ENCODE results near the gene UBE2H.
"Not testable (repeated sequence)": the region's sequence is repeated elsewhere in the genome, so short reads cannot be mapped to it uniquely, and the experiment has no call there.

UBE2H gene

DNA sequence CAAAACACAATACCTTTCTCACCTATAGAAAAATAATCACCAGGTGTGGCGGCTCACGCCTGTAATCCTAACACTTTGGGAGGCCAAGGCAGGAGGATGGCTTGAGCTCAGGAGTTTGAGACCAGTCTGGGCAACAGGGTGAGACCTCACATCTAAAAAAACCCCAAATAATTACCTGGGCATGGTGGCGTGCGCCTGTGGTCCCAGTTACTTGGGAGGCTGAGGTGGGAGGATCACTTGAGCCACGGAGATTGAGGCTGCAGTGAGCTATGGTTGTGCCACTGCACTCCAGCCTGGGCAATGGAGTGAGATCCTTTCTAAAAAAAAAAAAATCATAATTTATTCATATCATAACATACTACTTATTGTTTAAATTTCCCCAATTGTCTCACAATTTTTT, 129.6 kb downstream of the UBE2H start:
- DNase-seq (ENCODE audit: low read depth in 2 of 2): not testable (repeated sequence)

DNA sequence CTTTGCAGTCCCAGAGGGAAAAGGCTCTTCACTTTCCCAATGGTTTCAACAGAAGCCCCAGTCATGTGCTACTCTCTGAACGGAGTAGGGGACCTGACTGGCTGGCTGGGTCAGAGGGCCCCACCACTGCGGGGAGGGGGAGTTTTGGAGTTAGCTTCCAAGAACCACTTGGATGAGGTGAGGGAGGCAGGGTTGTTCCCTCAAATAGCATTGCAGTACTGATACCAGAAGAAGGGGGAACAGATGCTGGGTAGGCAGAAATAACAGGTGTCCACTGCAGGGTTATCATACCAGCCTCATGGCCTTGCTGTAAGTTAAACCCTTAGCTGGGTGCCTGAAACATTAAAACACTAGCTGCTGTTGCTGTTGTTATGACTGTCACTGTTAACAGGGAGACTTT, 131.3 kb downstream of the UBE2H start:
- no peak for DNase-seq (ENCODE audit: low read depth in 2 of 2)

DNA sequence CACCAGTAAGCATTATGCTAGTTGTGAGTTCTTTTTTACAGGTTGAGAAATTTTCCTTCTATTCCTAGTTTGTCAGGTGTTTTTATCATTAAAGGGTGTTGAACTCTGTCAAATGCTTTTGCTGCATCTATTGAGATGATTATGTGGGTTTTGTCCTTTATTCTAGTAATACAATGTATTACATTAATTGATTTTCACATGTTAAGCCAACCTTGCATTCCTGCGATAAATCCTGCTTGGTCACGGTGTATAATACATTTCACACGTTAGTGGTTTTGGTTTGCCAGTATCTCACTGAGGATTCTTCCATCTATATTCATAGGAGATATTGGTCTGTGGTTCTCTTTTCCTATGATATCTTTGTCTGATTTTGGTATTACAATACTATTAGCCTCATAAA, 136.0 kb downstream of the UBE2H start:
- no peak for DNase-seq (ENCODE audit: low read depth in 2 of 2)

DNA sequence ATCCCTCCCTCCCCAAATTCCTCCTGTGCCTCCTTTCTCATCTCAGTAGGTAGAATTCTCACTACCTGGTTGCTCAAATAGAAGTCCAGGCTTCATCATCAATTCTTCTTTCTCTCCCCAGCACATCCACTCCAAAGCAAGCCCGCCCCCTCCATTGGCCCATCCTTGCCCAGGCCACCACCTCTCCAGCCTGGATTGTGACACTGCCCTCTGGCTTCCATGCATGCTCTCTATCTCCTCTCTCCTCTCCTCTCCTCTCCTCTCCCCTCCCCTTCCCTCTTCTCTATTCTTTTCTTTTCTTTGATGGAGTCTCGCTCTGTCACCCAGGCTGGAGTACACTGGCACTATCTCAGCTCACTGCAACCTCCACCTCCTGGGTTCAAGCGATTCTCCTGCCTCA, 144.9 kb downstream of the UBE2H start:
- no peak for DNase-seq (ENCODE audit: low read depth in 2 of 2)

DNA sequence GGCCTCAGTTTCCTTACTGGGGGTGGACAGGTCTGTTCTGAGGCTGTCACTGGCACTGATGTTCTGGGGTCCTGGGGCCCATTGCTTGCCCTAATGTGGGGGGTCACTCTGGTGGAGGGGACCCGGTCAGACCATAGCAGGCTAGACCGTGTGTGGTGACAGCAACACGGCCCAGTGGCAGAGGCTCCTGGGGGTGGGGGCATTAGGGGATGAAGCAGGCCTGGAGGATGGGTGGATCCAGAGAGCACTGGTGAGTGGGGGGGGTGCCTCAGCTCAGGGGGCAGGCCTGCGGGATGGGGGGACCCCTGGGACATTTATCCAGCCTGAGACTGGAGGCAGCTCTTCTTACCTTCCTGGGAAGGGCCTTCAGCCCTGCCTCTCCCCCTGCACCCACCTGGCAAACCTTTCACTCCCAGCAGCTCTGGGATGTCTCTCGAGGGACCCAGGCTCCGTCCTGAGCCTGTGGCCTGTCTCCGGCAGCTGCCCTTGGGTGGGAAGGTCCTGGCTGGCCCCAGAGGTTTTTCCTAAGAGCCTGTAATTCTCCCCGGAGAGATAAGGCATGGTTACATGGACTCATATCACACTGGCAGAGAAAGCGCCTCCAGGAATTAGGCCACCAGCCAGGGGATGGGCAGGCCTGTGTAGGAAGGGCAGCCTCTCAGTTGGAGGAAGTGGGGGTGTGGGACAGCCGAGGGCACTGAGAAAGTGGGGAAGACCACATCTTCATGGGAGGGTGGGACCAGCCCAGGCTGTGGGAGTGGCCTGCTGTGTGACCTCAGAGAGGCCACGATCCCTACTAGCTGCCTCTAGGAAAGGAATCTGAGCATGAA, 147.7 kb downstream of the UBE2H start:
- no peak for DNase-seq (ENCODE audit: low read depth in 2 of 2)

DNA sequence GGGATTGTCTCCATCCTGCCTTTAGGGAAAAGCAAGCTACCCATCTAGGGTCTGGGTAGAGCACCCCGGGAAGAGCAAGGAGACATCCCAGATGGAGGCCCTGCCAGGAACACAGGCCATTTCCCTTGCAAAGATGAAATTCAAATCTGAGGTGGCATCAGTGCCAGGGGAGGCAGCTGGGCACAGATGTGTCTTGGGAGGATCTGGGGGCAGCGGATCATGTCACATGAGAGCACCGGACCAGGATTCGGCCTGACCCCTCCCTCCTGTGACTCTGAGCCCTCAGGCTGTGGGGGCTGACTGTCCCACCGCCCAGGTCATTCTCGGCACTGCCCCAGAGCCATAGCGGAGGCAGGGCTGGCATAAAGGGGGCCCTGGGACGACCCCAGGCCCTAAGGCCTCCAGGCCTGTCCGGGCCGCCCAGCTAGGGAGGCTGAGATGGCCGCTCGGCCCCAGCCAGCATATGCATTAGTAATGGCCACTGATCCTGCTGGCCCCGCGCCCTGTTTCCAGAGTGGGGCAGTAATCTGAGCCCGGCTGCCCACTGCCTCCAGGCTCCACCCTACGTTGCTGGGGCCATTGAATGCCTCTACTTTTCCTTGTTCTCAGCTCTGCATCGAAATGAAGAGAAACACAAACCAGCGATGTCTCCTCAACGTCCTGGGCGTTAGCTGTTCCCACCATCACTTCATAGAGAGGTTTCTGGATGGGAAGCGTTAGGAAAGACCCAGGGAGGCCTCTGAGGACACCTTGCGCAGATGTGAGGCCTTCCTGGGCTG, 148.5 kb downstream of the UBE2H start:
- no peak for DNase-seq (ENCODE audit: low read depth in 2 of 2)

DNA sequence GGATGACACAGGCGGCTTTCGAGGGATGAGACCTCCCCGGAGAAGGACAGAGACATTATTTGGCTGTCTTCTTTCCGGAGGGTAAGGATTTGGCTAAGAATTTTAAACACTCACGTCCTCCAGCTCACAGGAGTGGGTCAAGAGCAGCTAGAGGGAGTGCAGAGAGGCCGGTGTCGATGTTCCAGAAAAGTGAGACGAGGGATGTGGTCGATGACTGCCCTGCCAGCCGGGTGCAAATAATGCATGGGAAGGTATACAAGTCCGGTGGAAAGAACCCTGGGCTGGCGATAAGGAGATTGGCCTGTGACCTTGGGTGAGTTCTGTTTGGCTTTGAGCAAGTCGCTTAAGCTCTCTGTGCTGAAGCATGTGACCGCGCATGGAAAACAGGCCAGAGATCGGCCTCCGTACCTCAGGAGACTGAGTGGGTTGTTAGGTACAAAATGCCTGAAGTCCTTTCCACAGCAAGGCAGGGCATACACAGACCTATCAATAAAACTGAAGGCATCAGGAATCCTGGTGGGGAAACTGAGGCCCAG, 149.1 kb downstream of the UBE2H start:
- no peak for DNase-seq (ENCODE audit: low read depth in 2 of 2)

DNA sequence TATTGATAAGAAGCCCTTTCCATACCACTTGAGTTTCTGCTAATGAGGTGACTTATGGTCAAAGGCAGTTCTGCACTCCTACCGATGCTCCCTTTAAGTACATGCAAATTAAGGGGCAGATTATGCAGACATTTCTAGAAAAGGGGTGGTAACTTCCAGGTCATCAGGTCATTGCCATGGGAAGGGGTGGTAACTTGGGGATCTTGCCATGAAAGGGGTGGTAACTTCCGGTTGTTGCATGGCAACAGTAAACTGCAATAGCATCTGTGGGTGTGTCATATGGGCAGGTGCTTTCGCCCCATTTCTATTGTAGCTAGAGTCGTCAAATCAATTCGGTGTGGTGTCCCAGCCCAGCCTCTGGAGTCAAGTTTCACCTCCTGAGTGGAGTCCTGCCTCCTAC, 150.9 kb downstream of the UBE2H start:
- DNase-seq (ENCODE audit: low read depth in 2 of 2): no peak

DNA sequence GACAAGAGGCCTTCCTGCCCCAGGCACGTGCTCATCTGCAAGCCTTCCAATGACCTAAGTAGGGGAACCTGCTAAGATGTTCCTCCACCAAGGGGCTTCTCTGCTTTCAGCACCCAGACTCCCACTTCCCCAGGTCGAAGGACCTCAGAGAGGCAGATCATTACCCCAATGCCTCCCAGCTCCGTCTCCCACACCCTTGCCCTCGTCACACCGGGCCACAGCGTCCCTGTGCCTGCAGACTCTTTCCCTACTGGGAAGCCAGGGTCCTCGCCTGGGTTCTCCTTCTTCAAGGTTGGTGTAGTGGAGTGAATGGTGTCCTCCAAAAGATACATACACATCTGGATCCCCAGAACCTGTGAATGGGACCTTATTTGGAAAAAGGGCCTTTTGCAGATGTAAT, 151.9 kb downstream of the UBE2H start:
- DNase-seq (ENCODE audit: low read depth in 2 of 2): no peak

DNA sequence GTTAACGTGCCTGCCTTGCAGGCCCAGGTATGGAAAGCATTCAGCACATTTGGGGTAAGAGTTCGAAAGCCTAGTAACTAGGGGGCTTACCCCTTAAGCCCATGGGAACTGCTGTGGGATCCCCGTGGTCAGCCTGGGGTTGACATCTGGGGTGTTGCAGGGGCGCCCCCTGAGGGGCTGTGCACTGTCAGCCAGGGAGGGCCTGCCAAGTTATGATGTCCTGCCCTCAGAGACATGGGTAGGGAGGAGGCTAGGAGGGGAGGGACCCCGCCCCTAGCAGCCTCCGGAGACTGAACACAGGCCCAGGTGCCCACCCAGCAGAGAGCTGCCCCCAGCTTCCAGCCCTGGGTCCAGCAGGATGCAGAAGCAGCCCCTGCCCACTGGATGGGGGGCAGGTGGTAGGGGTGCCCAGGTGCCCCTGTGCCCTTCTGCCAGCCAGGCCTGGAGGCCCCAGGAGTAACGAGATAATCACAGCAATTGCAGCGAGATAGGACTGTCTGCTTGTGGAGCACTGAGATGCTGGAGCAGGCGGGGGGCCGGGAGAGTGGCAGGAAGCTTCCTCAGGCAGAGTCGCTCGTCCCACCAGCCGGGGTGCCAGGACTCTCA, 153.3 kb downstream of the UBE2H start:
- DNase-seq (ENCODE audit: low read depth in 2 of 2): no peak

DNA sequence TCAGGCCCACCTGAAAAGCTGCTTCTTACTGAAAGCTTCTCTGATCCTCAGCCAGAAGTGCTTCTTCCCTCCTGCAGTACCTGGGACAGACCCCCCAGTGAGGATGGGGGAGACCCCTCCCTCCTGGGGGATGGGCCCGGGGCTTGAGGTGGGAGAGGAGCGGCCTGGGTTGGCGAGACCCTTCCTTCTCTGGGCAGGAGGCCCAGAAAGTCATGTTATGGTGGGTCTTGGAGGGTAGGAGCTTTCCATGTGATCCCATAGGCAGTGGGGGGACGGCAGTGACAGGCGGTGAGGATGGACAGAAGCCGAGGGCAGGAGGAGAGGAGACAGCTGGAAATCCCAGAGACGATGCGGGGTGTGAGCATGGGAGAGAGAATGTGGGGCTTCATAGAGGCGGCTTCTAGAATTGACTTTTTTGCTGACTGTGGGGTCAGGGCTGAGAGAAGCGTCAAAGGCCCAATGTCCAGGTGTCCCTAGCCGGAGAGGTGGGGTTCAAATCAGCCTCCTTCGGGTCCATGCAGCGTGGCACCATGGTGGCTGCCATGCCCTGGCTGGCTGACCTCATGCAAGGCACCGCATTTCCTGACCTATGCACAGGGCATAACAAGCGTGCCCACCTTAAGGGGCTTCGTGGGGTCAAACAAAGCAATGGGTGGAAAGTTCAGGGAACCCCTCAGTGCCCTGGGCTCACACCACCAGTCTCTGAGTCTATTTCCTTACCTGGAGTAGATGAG, 154.0 kb downstream of the UBE2H start:
- DNase-seq (ENCODE audit: low read depth in 2 of 2): no peak

DNA sequence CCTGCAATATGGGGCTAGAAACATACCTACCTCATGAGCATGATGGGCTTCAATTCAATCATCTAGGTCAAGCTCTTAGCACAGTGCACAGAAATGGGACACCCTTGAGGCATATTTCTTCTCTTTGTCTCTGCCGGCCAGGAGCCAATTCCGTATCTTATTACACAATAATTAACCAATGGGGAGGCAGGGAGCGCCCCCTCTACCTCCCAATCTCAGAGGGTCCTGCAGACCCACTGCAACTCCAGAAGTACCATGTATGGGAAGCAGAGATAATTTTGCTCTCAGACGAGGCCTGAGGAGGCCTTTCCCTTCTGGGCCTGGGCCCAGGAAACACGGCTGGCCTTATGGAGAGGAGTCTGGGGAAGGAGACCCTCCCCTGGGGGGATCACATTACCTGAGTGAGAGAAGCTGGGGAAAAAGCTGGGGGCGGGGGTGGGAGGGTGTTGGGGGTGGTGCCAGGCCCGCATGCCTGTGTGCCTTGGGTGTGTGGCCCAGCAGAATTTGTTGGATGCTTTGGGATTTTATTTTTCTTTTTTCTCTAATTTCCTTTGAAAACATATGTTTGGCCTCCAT, 155.5 kb downstream of the UBE2H start:
- DNase-seq (ENCODE audit: low read depth in 2 of 2): no peak

DNA sequence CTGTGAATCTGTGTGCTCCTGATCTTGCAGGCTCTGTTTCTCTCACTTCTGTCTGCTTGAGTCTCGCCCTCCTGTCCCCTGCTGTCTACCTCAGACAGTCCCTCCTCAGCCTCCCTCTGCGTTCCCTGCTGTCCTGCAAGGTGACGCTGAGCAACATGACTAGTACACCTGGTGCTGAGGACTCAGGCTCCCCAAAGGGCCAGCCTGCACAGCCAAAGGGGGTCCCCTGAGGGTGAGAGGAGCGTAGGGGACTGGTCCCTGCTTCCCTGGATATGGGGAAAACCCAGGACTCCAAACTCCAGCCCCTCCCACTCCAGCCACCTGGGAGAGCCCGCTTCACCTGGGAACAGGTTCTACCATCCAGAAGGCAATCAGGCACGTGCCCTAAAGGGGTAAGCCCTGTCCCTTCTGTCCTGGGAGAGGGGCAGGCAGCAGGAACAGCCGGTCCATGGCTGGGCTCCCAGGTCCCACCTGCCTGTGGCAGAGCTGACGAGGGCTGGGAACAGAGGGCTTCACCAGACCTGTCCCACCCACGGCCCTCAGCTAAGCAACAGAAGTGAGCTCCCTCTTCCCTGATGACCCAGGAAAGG, 156.5 kb downstream of the UBE2H start:
- no peak for DNase-seq (ENCODE audit: low read depth in 2 of 2)

DNA sequence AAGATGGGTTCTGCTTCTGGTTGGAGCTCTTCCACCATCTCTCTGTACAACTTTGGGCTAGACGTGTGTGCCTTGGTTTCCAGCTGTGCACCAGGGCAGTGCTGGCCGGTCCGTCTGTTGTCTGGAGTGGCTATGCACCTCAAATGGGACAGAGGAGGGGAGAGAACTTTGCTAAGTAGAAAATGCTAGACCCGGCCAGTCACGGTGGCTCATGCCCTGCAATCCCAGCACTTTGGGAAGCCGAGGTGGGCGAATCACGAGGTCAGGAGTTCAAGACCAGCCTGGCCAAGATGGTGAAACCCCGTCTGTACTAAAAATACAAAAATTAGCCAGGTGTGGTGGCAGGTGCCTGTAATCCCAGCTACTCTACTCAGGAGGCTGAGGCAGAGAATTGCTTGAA, 158.3 kb downstream of the UBE2H start:
- not testable (repeated sequence) for DNase-seq (ENCODE audit: low read depth in 2 of 2)

DNA sequence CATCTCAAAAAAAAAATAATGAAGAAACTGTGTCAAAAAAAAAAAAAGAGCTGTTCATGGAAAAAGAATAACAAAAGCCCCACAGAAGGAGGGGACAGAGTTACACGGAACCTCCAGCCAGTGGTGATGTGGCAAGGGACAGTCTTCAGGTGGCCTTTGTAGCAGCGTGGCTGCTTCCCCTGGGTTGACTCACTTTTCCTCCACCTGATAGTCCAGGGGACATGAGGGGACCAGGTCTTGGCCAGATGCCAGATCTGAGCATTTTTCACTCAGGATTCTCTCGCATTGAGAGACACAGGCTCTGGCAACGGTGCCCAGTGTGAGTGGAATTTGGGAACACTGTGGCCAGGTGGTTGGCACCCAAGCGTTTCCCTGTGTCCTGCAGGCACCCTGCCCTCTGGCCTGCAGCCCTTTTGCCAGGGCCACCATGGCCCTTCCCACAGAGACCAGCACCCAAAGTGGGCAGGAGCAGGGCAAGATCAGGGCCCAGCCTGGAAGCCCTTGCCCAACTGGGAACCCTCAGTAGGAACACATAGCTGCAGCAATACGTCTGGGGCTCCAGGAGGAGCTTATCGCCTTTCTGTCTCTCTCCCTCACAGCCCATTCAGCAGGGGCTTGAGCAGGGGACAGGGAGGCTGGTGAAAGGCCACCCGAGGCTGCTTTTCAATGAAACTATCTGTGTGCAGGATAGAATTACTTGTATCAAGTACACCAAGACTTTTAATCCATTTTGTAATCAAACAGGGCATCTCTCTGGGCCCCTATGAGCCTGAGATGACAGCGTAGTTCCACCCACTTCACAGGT, 159.1 kb downstream of the UBE2H start:
- no peak for DNase-seq (ENCODE audit: low read depth in 2 of 2)

DNA sequence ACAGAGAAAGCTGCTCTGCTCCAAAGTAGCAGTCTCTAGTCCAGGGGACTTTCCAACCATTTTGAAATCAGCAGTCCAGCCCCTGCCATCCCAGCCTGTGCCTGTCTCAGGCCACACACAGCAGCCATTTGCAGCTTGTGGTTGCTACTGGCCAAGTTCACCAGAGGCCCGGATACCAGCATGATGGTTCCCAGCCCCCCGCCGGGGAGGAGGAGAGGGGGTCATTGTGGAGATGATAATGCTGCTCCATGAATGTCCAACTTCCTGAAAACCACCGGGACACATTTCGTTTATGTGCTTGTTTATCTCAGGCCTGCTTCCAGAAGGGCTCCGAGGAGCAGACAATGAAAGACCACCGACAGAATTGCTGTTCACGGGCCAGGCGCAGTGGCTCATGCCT, 160.0 kb downstream of the UBE2H start:
- no peak for DNase-seq (ENCODE audit: low read depth in 2 of 2)

DNA sequence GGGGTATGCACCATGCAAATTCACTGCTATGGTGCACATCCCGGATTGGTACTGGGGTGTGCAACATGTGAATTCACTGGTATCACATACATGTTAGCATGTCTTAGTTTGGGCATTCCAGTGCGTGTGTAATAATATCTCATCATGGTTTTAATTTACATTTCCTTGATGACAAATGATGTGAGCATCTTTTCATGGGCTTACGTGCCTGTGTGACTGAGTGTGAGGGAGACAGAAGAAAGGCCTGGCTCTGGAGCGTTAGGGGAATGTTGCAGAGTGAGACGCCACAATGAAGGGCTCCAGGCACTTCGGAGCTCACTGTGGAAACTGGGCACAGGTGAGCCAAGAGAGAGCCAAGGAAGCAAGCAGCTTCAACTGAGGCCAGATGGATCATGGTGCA, 162.6 kb downstream of the UBE2H start:
- no peak for DNase-seq (ENCODE audit: low read depth in 2 of 2)

DNA sequence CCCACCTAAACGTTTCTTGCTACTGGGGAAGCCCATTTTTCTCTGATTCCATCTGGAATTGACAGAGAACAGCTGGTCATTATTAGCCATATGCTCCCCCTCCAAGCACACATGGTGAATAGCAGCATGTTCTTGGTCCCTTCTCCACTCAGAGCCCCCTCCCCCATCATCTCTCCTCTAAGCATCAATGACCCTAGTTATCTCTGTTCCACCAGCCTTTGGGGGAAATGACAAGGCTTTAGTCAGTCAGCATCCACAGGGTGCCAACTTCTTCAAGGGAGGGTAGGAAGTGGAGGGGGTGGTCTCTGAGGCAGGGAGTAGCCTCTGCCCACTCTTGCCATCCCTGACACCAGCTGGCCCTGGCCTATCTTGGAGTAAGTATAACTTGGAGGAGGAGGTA, 163.1 kb downstream of the UBE2H start:
- no peak for DNase-seq (ENCODE audit: low read depth in 2 of 2)

DNA sequence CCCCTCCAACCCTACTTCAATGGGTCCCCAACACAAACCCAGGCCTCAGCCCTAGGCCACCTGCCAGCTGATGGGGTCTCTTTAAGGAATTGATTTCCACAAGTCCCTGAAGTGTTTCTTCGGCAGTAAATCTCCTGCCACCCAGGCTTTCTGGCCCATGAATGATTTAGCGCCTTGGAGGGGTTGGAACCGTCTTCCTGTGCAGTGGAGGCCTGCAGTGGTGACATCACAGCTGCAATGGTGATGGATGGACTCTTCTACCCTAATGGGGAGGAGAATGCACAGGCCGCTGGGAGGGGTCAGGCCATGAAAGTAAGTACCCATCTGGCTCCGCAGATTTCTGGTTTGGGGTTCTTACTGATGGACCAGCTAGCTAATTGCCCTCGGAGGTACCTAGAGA, 163.8 kb downstream of the UBE2H start:
- DNase-seq (ENCODE audit: low read depth in 2 of 2): no peak

DNA sequence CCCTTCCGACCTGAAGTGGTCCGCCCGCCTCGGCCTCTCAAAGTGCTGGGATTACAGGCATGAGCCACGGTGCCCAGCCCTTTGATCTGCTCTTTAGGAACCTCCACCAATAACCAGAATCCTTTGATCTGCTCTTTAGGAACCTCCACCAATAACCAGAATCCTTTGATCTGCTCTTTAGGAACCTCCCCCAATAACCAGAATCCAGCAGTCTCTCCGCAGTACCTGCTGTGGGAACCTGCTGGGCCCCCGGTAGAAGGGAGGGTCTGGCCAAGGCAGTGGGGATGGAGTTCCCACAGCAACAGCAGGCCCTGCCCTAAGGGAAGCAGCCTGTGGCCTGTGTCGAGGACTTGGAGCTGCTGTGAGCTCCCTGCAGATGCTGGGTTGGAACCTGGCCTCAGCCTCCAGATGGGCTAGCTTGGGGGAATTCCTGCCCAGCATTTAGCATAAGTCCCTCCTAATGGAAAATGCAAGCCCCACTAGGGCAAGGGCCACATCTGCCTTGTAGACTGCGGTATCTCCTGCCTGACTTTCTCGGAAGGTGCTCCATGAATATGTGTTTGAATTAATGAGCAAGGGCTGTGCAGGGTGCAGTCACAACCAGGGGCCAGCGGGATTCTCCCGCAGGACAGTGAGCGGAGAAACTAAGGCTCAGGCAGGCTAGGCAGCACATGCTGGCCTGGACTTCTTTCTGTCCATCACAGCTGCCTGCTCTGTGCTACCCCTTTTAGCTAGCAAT, 165.8 kb downstream of the UBE2H start:
- DNase-seq (ENCODE audit: low read depth in 2 of 2): no peak
